ENCODE results near the gene FMO1.

DNA sequence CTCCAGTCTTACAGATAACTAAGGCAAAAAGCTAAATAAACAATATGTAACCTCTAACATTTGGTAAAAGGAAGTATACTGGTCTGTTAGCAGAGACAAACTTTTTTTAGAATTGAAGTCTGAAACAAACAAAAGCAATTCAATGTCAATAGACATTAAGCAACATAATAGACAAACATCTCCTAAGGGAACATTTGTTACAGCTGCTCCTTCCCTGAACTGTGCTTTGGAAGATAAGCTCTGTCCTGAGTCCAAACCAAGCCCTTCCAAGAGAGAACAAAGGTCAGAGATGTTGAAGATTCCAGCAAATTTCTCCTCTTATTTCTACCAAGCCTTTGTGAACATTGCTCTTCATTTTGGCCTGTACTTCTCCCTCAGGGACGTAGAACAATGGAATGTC lies 37.9 kb upstream of the FMO1 start:
- TF ChIP-seq, protein P1, sequence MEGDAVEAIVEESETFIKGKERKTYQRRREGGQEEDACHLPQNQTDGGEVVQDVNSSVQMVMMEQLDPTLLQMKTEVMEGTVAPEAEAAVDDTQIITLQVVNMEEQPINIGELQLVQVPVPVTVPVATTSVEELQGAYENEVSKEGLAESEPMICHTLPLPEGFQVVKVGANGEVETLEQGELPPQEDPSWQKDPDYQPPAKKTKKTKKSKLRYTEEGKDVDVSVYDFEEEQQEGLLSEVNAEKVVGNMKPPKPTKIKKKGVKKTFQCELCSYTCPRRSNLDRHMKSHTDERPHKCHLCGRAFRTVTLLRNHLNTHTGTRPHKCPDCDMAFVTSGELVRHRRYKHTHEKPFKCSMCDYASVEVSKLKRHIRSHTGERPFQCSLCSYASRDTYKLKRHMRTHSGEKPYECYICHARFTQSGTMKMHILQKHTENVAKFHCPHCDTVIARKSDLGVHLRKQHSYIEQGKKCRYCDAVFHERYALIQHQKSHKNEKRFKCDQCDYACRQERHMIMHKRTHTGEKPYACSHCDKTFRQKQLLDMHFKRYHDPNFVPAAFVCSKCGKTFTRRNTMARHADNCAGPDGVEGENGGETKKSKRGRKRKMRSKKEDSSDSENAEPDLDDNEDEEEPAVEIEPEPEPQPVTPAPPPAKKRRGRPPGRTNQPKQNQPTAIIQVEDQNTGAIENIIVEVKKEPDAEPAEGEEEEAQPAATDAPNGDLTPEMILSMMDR (IDR thresholded peaks at IDR 0.05) = no peak
- no peak for TF ChIP-seq EZH2 (IDR thresholded peaks at IDR 0.05)
